ENCODE measurements around the gene CSMD2. TPM values are rescaled to one million over a fixed set of nuclear protein-coding genes. Genes with fewer than 3 reads are reported as not detected.

Gene CSMD2
- total RNA-seq, 1 experiment from 2014 or later, result 13.2 TPM

DNA sequence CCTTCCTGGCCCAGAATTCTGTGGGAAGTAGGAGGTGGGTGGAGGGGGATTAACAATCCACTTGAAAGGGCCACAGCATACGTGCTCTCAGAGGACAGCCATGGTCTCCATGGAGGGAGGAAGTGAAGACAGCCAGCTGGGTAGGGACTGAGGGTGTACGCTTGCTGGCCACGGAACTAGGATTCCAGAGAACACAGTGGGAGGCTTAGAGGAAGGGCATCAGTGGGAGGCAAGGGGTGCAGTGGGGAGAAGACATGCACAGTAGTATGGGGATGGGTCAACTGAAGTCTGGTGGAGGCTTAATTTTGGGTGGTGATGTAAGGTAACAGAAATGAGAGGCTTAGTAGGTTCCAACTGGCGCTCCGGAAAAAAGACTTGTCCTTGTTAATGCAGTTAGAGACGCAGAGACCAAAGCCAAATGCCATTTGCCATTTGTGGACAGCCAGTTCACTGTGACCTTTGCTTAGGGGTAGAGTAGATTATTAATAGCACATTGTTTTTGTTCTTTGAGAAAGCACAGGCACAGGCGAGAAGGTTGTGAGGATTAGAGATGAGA lies 589.6 kb downstream of the CSMD2 start:
- ChIA-PET CTCF (no interaction called here), POLR2A (no interaction called here)
- Mint-ChIP-seq H3K4me3 (no peak overlapping the region), H3K27ac (no peak overlapping the region), H3K9me3 (no peaks in the 10 kb centered on the region), H3K27me3 (ENCODE audit: low read depth) (no peaks in the 10 kb centered on the region), H3K36me3 (peaks cover 9% of the 10 kb centered on the region), H3K4me1 (peaks cover 14% of the 10 kb centered on the region)
- TF ChIP-seq MXD4 (CRISPR knock-in tag; IDR thresholded peaks at IDR 0.05; ENCODE audit: borderline replicate concordance) (no peak), IRF2 (CRISPR knock-in tag; IDR thresholded peaks at IDR 0.05; ENCODE audit: borderline replicate concordance, low read depth) (no peak)
- TF ChIP-seq, protein P1, sequence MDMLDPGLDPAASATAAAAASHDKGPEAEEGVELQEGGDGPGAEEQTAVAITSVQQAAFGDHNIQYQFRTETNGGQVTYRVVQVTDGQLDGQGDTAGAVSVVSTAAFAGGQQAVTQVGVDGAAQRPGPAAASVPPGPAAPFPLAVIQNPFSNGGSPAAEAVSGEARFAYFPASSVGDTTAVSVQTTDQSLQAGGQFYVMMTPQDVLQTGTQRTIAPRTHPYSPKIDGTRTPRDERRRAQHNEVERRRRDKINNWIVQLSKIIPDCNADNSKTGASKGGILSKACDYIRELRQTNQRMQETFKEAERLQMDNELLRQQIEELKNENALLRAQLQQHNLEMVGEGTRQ (CRISPR knock-in tag; IDR thresholded peaks at IDR 0.05), result no peak
- no peak for DNase-seq (ENCODE audit: low spot score)
- no peak for ATAC-seq

DNA sequence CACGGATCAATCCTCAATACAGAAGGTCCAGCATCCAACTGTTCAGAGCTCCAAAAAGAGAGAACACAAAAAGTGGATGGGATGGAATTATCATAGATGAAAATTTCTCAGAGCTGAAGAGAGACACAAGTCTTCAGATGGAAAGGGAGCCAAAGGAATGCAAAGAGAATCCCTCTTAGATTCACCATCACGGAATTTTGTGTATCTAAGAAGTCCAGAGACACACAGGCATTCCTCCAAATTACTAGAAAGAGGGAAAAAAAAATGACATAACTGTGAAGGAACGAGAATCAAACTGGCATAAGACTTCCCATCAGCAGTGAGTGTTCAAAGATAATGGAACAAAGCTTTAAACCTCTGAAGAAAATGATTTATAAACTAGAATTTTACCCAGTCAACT lies 591.4 kb downstream of the CSMD2 start:
- Mint-ChIP-seq H3K4me1 (peaks cover 11% of the 10 kb centered on the region), H3K4me3 (no peak overlapping the region), H3K27ac (no peak overlapping the region), H3K9me3 (no peaks in the 10 kb centered on the region), H3K27me3 (ENCODE audit: low read depth) (no peaks in the 10 kb centered on the region), H3K36me3 (peaks cover 11% of the 10 kb centered on the region)
- ATAC-seq, result no peak
- ChIA-PET CTCF (no interaction called here), POLR2A (no interaction called here)
- DNase-seq (ENCODE audit: low spot score), result no peak
- no peak for TF ChIP-seq CREM (CRISPR knock-in tag; IDR thresholded peaks at IDR 0.05)

DNA sequence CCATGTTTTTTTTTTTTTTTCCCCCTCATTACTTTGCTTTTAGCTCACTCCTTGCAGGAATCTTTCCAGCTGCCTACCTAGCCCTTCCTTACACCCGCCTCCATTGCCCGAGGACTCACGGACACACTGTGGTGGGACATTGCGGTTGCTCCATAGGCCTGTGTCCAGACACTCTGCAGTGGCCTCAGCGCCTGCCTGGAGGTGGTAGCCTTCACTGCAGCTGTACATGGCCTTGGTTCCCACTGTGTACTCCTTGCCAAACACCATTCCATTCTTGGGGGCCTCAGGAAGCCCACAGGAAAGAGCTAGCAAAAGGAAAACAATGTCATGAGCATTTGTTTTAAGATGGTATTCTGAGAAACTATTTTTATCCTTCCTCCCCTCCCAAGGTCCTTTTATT lies 592.6 kb downstream of the CSMD2 start:
- POLR2A ChIA-PET, result no interaction called here
- no peak for DNase-seq (ENCODE audit: low spot score)
- Mint-ChIP-seq H3K27me3 (ENCODE audit: low read depth) (no peaks in the 10 kb centered on the region), H3K4me1 (peaks cover 1% of the 10 kb centered on the region), H3K9me3 (no peaks in the 10 kb centered on the region), H3K27ac (no peak overlapping the region), H3K36me3 (peaks cover 16% of the 10 kb centered on the region), H3K4me3 (no peak overlapping the region)
- no peak for ATAC-seq
- CTCF ChIA-PET, result no interaction called here
- TF ChIP-seq CBFB (CRISPR knock-in tag; IDR thresholded peaks at IDR 0.05; ENCODE audit: low read depth), result no peak
- TF ChIP-seq FOXJ3 (CRISPR knock-in tag; IDR thresholded peaks at IDR 0.05; ENCODE audit: borderline replicate concordance), result no peak
- TF ChIP-seq, protein P2, sequence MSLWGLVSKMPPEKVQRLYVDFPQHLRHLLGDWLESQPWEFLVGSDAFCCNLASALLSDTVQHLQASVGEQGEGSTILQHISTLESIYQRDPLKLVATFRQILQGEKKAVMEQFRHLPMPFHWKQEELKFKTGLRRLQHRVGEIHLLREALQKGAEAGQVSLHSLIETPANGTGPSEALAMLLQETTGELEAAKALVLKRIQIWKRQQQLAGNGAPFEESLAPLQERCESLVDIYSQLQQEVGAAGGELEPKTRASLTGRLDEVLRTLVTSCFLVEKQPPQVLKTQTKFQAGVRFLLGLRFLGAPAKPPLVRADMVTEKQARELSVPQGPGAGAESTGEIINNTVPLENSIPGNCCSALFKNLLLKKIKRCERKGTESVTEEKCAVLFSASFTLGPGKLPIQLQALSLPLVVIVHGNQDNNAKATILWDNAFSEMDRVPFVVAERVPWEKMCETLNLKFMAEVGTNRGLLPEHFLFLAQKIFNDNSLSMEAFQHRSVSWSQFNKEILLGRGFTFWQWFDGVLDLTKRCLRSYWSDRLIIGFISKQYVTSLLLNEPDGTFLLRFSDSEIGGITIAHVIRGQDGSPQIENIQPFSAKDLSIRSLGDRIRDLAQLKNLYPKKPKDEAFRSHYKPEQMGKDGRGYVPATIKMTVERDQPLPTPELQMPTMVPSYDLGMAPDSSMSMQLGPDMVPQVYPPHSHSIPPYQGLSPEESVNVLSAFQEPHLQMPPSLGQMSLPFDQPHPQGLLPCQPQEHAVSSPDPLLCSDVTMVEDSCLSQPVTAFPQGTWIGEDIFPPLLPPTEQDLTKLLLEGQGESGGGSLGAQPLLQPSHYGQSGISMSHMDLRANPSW (CRISPR knock-in tag; conservative IDR thresholded peaks at IDR 0.05; ENCODE audit: low read depth), result no peak
- TF ChIP-seq, protein P3, sequence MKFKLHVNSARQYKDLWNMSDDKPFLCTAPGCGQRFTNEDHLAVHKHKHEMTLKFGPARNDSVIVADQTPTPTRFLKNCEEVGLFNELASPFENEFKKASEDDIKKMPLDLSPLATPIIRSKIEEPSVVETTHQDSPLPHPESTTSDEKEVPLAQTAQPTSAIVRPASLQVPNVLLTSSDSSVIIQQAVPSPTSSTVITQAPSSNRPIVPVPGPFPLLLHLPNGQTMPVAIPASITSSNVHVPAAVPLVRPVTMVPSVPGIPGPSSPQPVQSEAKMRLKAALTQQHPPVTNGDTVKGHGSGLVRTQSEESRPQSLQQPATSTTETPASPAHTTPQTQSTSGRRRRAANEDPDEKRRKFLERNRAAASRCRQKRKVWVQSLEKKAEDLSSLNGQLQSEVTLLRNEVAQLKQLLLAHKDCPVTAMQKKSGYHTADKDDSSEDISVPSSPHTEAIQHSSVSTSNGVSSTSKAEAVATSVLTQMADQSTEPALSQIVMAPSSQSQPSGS (CRISPR knock-in tag; IDR thresholded peaks at IDR 0.05; ENCODE audit: borderline replicate concordance, low read depth), result no peak
- TF ChIP-seq, protein P4, sequence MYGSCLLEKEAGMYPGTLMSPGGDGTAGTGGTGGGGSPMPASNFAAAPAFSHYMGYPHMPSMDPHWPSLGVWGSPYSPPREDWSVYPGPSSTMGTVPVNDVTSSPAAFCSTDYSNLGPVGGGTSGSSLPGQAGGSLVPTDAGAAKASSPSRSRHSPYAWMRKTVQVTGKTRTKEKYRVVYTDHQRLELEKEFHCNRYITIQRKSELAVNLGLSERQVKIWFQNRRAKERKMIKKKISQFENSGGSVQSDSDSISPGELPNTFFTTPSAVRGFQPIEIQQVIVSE (CRISPR knock-in tag; IDR thresholded peaks at IDR 0.05; ENCODE audit: borderline replicate concordance), result no peak
- no peak for TF ChIP-seq SMAD4 (CRISPR knock-in tag; IDR thresholded peaks at IDR 0.05)
- TF ChIP-seq, protein P5, sequence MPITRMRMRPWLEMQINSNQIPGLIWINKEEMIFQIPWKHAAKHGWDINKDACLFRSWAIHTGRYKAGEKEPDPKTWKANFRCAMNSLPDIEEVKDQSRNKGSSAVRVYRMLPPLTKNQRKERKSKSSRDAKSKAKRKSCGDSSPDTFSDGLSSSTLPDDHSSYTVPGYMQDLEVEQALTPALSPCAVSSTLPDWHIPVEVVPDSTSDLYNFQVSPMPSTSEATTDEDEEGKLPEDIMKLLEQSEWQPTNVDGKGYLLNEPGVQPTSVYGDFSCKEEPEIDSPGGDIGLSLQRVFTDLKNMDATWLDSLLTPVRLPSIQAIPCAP (CRISPR knock-in tag; IDR thresholded peaks at IDR 0.05), result no peak
- TF ChIP-seq RORB (CRISPR knock-in tag; IDR thresholded peaks at IDR 0.05), result no peak
- no peak for TF ChIP-seq MYBL2 (CRISPR knock-in tag; IDR thresholded peaks at IDR 0.05)
- TF ChIP-seq, protein P6, sequence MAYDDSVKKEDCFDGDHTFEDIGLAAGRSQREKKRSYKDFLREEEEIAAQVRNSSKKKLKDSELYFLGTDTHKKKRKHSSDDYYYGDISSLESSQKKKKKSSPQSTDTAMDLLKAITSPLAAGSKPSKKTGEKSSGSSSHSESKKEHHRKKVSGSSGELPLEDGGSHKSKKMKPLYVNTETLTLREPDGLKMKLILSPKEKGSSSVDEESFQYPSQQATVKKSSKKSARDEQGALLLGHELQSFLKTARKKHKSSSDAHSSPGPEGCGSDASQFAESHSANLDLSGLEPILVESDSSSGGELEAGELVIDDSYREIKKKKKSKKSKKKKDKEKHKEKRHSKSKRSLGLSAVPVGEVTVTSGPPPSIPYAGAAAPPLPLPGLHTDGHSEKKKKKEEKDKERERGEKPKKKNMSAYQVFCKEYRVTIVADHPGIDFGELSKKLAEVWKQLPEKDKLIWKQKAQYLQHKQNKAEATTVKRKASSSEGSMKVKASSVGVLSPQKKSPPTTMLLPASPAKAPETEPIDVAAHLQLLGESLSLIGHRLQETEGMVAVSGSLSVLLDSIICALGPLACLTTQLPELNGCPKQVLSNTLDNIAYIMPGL (CRISPR knock-in tag; IDR thresholded peaks at IDR 0.05), result no peak
- TF ChIP-seq TEAD1 (CRISPR knock-in tag; IDR thresholded peaks at IDR 0.05), result no peak
- no peak for TF ChIP-seq NFE2L1 (CRISPR knock-in tag; IDR thresholded peaks at IDR 0.05)
- TF ChIP-seq JUN (CRISPR knock-in tag; IDR thresholded peaks at IDR 0.05), result no peak
- TF ChIP-seq, protein P7, sequence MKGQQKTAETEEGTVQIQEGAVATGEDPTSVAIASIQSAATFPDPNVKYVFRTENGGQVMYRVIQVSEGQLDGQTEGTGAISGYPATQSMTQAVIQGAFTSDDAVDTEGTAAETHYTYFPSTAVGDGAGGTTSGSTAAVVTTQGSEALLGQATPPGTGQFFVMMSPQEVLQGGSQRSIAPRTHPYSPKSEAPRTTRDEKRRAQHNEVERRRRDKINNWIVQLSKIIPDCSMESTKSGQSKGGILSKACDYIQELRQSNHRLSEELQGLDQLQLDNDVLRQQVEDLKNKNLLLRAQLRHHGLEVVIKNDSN (CRISPR knock-in tag; IDR thresholded peaks at IDR 0.05), result no peak
- TF ChIP-seq, protein P8, sequence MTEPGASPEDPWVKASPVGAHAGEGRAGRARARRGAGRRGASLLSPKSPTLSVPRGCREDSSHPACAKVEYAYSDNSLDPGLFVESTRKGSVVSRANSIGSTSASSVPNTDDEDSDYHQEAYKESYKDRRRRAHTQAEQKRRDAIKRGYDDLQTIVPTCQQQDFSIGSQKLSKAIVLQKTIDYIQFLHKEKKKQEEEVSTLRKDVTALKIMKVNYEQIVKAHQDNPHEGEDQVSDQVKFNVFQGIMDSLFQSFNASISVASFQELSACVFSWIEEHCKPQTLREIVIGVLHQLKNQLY (CRISPR knock-in tag; IDR thresholded peaks at IDR 0.05), result no peak
- no peak for TF ChIP-seq NFYB (CRISPR knock-in tag; conservative IDR thresholded peaks at IDR 0.05; ENCODE audit: low read depth)
- TF ChIP-seq ESRRA (CRISPR knock-in tag; IDR thresholded peaks at IDR 0.05; ENCODE audit: borderline replicate concordance), result no peak
- no peak for TF ChIP-seq FOXK1 (CRISPR knock-in tag; IDR thresholded peaks at IDR 0.05)
- no peak for TF ChIP-seq ZNF138 (CRISPR knock-in tag; conservative IDR thresholded peaks at IDR 0.05)

Measured in WTC11 (cell line).